CD4-positive, alpha-beta T cell (primary cell): Measurements from ENCODE around the gene ABCC4. TPM values are rescaled to one million over a fixed set of nuclear protein-coding genes. Genes with fewer than 3 reads are reported as not detected.
"Not testable (repeated sequence)": the region's sequence is repeated elsewhere in the genome, so short reads cannot be mapped to it uniquely, and the experiment has no call there.

Source experiments
- ATAC-seq: fragments of 200-7000 bp; cut with Tn5 transposase; one replicate; pipeline ENCODE4 v1.10.0; 2022; ENCODE audit warnings: mild to moderate bottlenecking; ENCODE audit not compliant: poor library complexity
- CTCF ChIA-PET: fragments of 350-600 bp; sonication (Branson Sonifier 250); formaldehyde crosslinking; loops from one replicate; lab custom pipeline; 2021; ENCODE audit warnings: antibody characterized with exemption, inconsistent platforms; lab: Charles Lee
- POLR2A ChIA-PET: fragments of 350-600 bp; sonication (Branson Sonifier 250); formaldehyde crosslinking; loops from one replicate; lab custom pipeline; 2021; ENCODE audit warnings: antibody characterized with exemption, inconsistent platforms; lab: Charles Lee
- DNase-seq, 14 experiments: peaks; one replicate each; pipeline ENCODE4 v3.0.0-alpha.2; 2013 to 2020; ENCODE audit warnings: mixed read lengths in 2 of 14
- H3K27ac ChIP-seq, 2 donors: one replicate each; pipeline versions ENCODE4 v1.5.1 to v1.7.0; 2013; ENCODE audit warnings: low read length in 2 of 2, low read depth in 1 of 2, mild to moderate bottlenecking in 1 of 2
- H3K27me3 ChIP-seq, 2 experiments: 1 replicate in 1 of 2; 2 replicates in 1 of 2; pipeline versions ENCODE4 v1.6.1 to v1.7.0; 2013; ENCODE audit warnings: low read length in 2 of 2, control low read depth in 1 of 2, mild to moderate bottlenecking in 1 of 2, moderate library complexity in 1 of 2; ENCODE audit not compliant: insufficient read depth in 2 of 2, control insufficient read depth in 1 of 2
- H3K36me3 ChIP-seq: one replicate; pipeline ENCODE4 v1.6.1; 2013; ENCODE audit warnings: low read length, control low read depth; ENCODE audit not compliant: insufficient read depth
- H3K4me1 ChIP-seq: one replicate; pipeline ENCODE4 v1.6.1; 2013; ENCODE audit warnings: low read length, control low read depth; ENCODE audit not compliant: insufficient read depth
- H3K4me3 ChIP-seq: one replicate; pipeline ENCODE4 v1.5.1; 2013; ENCODE audit warnings: mild to moderate bottlenecking, low read length, moderate library complexity
- H3K9me3 ChIP-seq, 2 experiments: 1 replicate in 1 of 2; 2 replicates in 1 of 2; pipeline versions ENCODE4 v1.6.1 to v1.7.0; 2013; ENCODE audit warnings: low read length in 2 of 2, mild to moderate bottlenecking in 2 of 2, control low read depth in 1 of 2, moderate library complexity in 1 of 2; ENCODE audit not compliant: control insufficient read depth in 1 of 2, insufficient read depth in 1 of 2
- H3K27ac Mint-ChIP-seq: one replicate; pipeline ENCODE4 v1.8.0; 2020; ENCODE audit warnings: mixed read lengths
- H3K27me3 Mint-ChIP-seq: one replicate; pipeline ENCODE4 v1.8.0; 2021; ENCODE audit warnings: mixed read lengths
- H3K36me3 Mint-ChIP-seq: one replicate; pipeline ENCODE4 v1.8.0; 2021; ENCODE audit warnings: low read depth, mixed read lengths
- H3K4me1 Mint-ChIP-seq: one replicate; pipeline ENCODE4 v1.8.0; 2021; ENCODE audit warnings: low read depth, mixed read lengths
- H3K4me3 Mint-ChIP-seq: one replicate; pipeline ENCODE4 v1.8.0; 2020; ENCODE audit warnings: mild to moderate bottlenecking, mixed read lengths
- H3K9me3 Mint-ChIP-seq: one replicate; pipeline ENCODE4 v1.8.0; 2020; ENCODE audit warnings: mixed read lengths
- intact Hi-C, 2 experiments: fragments of 100-400 bp; cut with DNase I in 1 of 2; cut with micrococcal nuclease in 1 of 2; formaldehyde crosslinking; loops; one replicate each; pipeline versions ENCODE4 v1.15.1 to v1.9.0; 2023 to 2025; cut with DNase I, micrococcal nuclease
- total RNA-seq, 174 experiments: library from RNA in 2 of 174; stranded (reverse) in 2 of 174; gene quantifications; one replicate each; pipeline ENCODE4 v1.2.3 and lab custom pipeline; 2021 to 2026
- TF ChIP-seq, protein P1 (sequence below): fragments of 200-600 bp; IDR thresholded peaks from one replicate; pipeline ENCODE4 v1.8.0; 2022; ENCODE audit warnings: antibody characterized with exemption, mild to moderate bottlenecking

Gene ABCC4
- total RNA-seq, 2 experiments from 2014 or later, result 4.0 to 4.4 TPM

GRCh38 chr13:95269756-95270155 is 31.5 kb downstream of the ABCC4 start:
- Mint-ChIP-seq H3K27ac (no peak overlapping the region), H3K4me3 (no peak overlapping the region)
- intact Hi-C loops, result no loop called here

DNA sequence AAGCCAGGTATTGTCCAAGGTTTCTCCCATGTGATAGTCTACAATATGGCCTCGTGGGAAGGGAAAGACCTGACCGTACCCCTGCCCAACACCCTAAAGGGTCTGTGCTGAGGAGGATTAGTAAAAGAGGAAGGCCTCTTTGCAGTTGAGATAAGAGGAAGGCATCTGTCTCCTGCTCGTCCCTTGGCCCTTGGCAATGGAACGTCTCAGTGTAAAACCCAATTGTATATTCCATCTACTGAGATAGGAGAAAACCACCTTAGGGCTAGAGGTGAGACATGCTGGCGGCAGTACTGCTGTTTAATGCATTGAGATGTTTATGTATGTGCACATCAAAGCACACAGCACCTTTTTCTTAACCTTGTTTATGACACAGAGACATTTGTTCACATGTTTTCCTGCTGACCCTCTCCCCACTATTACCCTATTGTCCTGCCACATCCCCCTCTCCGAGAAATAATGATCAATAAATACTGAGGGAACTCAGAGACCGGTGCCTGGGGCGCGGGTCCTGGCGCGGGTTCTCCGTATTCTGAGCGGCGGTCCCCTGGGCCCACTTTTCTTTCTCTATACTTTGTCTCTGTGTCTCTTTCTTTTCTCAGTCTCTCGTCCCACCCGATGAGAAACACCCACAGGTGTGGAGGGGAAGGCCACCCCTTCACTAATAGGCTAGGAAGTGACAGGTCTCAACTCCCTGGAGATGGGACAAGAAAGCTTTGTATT is 32.7 kb downstream of the ABCC4 start:
- H3K27ac Mint-ChIP-seq, H3K4me3 Mint-ChIP-seq, H3K9me3 ChIP-seq, CTCF ChIA-PET, H3K36me3 ChIP-seq, H3K4me3 ChIP-seq, H3K27me3 ChIP-seq, H3K27me3 Mint-ChIP-seq, H3K27ac ChIP-seq, intact Hi-C loops, DNase-seq, ATAC-seq, H3K9me3 Mint-ChIP-seq, H3K4me1 ChIP-seq, POLR2A ChIA-PET: not testable (repeated sequence)
- peaks cover 45% of the 10 kb centered on the region for H3K36me3 Mint-ChIP-seq
- peaks cover 11% of the 10 kb centered on the region for H3K4me1 Mint-ChIP-seq

More at GRCh38 chr13:95269756-95270155, 31.5 kb downstream of the ABCC4 start:
- no peaks in the 10 kb centered on the region for H3K9me3 Mint-ChIP-seq
- H3K27me3 ChIP-seq, result no peaks in the 10 kb centered on the region
- peaks cover 11% of the 10 kb centered on the region for H3K4me1 Mint-ChIP-seq
- CTCF ChIA-PET, result no interaction called here
- no peak overlapping the region for H3K4me3 ChIP-seq
- DNase-seq, result no peak
- H3K4me1 ChIP-seq, result no peaks in the 10 kb centered on the region
- POLR2A ChIA-PET, result no interaction called here
- no peaks in the 10 kb centered on the region for H3K27me3 Mint-ChIP-seq
- peaks cover 3% of the 10 kb centered on the region for H3K36me3 ChIP-seq
- peaks cover 0 to 7% of the 10 kb centered on the region in 2 experiments for H3K9me3 ChIP-seq
- no peak overlapping the region for H3K27ac ChIP-seq
- TF ChIP-seq, protein P1, sequence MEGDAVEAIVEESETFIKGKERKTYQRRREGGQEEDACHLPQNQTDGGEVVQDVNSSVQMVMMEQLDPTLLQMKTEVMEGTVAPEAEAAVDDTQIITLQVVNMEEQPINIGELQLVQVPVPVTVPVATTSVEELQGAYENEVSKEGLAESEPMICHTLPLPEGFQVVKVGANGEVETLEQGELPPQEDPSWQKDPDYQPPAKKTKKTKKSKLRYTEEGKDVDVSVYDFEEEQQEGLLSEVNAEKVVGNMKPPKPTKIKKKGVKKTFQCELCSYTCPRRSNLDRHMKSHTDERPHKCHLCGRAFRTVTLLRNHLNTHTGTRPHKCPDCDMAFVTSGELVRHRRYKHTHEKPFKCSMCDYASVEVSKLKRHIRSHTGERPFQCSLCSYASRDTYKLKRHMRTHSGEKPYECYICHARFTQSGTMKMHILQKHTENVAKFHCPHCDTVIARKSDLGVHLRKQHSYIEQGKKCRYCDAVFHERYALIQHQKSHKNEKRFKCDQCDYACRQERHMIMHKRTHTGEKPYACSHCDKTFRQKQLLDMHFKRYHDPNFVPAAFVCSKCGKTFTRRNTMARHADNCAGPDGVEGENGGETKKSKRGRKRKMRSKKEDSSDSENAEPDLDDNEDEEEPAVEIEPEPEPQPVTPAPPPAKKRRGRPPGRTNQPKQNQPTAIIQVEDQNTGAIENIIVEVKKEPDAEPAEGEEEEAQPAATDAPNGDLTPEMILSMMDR, result no peak
- H3K36me3 Mint-ChIP-seq, result peaks cover 38% of the 10 kb centered on the region
- no peak for ATAC-seq

- intact Hi-C loops, result no loop called here
- peaks cover 0 to 7% of the 10 kb centered on the region in 2 experiments for H3K9me3 ChIP-seq
- Mint-ChIP-seq H3K36me3 (peaks cover 45% of the 10 kb centered on the region), H3K4me3 (no peak overlapping the region), H3K27me3 (no peaks in the 10 kb centered on the region), H3K4me1 (peaks cover 11% of the 10 kb centered on the region), H3K9me3 (no peaks in the 10 kb centered on the region), H3K27ac (no peak overlapping the region)
- no peak overlapping the region for H3K27ac ChIP-seq
- ChIA-PET CTCF (no interaction called here), POLR2A (no interaction called here)
- no peaks in the 10 kb centered on the region for H3K27me3 ChIP-seq
- TF ChIP-seq, protein P1, result no peak
- DNase-seq, result no peak
- no peaks in the 10 kb centered on the region for H3K4me1 ChIP-seq
- ATAC-seq, result no peak
- H3K4me3 ChIP-seq, result no peak overlapping the region
- H3K36me3 ChIP-seq, result peaks cover 3% of the 10 kb centered on the region
Measured at GRCh38 chr13:95267662-95268342, 33.4 kb downstream of the ABCC4 start.
